HG02798 (cell line): ENCODE results near the gene SLC1A7.

Source experiments
- ATAC-seq: cut with Tn5 transposase; IDR thresholded peaks from one replicate; pipeline ENCODE4 v1.9.1; 2021; ENCODE audit warnings: mild to moderate bottlenecking; ENCODE audit not compliant: unreplicated experiment, poor library complexity

SLC1A7 gene

DNA sequence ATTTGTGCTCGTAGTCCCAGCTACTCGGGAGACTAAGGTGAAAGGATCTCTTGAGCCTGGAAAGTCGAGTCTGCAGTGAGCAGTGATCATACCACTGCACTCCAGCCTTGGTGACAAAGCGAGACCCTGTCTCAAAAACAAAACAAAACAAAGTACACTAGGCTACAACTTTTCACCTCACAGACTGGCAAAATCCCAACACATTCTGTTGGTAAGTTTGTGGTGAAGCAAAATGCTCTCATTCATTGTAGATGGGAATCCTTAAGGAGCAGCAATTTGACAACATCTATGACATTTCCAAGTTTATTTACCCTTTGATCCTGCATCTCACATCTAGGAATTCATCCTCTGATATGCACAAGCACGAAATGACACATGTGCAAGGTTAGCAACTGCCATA is 20.2 kb upstream of the SLC1A7 start:
- ATAC-seq: no peak

DNA sequence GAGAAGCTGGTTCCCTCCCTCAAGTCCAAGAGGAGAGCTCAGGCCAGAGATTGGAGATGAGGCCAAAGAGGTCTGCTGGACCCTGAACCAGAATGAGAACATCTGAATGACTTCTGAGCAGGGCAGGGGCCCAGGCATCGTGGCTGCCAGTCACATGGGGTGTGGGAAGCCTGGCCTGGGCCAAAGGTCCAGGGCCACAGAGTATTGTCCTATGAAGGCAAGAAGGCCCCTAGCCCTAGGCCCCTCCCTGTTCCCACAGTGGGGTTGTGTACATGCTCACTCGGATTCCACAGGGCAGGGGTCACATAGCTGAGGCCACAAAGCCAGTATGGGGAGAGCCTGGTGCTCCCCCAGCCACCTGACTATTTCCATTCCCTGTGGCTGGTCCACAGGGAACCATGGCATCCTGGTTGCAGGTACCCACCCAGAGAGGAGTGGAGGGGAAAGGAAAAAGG is 18.5 kb upstream of the SLC1A7 start:
- ATAC-seq: no peak

DNA sequence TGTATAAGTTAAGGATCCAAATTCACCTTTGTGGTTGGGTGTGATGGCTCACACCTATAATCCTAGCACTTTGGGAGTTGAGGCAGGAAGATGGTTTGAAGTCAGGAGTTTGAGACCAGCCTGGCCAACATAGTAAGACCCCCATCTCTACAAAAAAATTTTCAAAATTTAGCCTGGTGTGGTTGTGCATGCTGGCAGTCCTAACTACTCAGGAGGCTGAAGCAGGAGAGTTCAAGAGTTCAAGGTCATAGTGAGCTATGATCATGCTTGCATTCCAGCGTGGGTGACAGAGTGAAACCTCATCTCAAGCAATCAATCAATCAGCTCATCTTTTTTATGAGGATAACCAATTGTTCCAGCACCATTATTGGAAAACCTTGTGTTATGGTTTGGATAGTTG is 16.5 kb upstream of the SLC1A7 start:
- no peak for ATAC-seq

DNA sequence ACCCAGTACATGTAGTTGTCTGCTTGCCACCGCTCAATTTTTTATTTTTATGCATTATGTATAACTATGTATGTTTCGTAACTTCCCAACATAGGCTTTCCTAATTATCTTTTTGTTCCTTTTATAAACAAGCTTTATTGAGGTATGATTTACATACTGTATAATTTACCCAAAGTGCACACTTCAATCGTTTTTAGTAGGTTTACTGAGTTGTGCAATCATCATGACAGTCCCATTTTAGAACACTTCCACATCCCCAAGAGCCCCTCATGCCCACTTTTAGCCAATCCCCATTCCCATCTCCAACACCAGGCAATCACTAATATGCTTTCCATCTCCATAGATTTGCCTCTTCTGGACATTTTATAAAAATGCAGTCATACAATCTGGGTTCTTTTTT is 14.3 kb upstream of the SLC1A7 start:
- ATAC-seq: no peak

DNA sequence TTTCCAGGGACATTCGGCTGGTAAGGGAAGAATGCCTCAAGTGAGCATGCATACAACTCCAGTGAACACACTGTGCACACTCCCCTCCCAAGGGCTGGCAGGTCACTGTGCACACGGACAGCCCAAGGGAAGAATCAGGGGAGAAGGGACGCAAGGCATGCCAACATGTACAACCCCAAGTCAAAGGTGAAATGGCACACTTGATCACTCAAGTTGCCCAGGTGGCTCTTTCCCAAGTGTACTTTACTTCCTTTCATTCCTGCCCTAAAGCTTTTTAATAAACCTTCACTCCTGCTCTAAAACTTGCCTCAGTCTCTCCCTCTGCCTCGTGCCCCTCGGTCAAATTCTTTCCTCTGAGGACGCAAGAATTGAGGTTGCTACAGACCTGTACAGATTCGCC is 13.5 kb upstream of the SLC1A7 start:
- no peak for ATAC-seq

DNA sequence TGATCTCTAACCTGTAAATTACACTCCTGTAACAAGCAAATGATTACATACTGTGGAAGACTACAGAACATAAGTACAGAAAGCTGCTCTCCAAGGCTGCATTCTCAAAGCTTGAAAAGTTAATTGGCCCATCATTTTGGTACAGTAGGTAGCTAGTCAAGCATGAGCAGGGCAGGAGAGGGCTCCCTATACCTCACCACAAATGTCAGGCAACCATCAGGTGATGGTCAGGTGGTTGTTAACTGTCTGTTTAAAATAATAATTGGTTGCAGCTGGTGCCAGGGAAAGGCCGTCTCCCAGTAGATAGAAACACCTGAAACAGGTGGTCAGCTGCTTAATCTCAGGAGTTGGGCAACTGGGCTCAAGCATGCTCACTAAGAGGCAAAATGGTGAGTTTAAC is 13.1 kb upstream of the SLC1A7 start:
- no peak for ATAC-seq

DNA sequence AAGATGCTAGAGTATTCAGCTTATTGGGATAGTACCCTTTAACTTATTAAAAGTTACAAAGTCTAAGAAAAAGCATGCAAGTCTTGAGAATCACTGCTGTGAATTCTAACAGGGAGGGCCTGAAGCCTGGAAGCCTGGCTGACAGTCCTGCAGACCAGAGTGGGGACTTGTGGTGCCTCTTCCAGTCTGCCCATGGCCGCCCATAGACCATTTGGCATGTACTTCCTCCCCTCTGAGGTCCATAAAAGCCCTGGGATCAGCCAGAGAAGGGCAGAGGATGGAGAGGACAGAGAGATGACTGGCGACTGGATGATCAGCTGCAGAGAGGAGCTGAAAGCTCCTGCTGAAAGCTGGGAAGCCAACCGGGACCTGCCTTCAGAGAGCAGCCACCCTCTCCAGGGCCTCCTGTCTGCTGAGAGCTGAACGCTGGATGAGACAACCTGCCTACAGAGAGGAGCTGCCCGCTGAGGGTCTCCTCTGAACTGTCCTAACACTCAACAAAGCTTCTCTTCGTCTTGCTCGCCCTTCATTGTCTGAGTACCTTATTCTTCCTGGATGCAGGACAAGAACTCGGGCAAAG is 12.5 kb upstream of the SLC1A7 start:
- no peak for ATAC-seq

DNA sequence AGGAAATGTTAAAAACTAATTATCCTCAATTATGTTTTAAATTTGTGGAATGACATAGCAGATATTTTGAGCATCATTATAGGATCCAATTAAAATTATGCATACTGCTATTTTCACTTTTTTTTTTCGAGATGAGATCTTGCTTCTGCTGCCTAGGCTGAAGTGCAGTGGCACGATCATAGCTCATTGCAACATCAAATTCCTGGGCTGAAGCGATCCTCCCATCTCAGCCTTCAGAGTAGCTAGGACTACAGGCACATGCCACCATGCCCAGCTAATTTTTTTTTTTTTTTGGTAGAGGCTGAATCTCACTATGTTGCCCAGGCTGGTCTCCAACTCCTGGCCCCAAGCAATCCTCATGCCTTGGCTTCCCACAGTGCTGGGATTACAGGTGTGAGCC is 11.3 kb upstream of the SLC1A7 start:
- ATAC-seq: no peak

DNA sequence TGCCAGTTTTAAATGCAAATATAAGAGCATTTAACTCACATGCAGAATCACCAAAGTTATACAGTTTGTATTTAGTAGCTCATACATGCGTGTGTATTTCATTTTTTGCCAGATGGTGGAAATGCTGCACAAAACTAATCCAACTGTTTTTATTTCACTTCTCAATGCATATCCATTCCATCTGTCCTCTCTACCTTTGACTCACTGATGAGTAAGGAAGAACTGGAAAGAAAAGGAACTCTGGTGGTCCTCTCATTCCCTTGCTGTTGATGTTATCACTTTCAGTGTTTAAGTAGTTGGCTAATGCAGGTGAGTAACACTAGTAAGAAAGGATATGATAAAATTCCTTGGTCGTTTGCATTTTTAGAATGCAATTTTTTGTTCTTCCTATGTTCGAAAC is 5.7 kb upstream of the SLC1A7 start:
- no peak for ATAC-seq

DNA sequence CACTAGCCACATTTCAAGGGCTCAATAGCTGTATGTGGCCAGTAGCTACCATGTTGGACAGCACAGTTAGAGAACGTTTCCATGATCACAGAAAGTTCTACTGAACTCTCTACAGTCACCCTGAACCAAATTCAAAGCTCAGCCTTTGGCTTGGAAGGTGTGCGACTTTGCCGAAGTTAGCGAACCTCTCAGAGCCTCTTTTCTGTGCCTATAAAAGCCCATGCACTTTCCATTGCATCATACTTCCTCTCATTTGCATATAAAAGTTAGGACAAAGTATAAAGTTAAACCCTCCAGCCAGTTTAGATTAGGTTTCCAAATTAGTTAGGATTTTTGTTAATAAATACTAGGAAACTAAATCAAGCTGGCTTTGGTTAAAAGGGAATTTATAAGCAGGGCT is 4.7 kb upstream of the SLC1A7 start:
- ATAC-seq: no peak

DNA sequence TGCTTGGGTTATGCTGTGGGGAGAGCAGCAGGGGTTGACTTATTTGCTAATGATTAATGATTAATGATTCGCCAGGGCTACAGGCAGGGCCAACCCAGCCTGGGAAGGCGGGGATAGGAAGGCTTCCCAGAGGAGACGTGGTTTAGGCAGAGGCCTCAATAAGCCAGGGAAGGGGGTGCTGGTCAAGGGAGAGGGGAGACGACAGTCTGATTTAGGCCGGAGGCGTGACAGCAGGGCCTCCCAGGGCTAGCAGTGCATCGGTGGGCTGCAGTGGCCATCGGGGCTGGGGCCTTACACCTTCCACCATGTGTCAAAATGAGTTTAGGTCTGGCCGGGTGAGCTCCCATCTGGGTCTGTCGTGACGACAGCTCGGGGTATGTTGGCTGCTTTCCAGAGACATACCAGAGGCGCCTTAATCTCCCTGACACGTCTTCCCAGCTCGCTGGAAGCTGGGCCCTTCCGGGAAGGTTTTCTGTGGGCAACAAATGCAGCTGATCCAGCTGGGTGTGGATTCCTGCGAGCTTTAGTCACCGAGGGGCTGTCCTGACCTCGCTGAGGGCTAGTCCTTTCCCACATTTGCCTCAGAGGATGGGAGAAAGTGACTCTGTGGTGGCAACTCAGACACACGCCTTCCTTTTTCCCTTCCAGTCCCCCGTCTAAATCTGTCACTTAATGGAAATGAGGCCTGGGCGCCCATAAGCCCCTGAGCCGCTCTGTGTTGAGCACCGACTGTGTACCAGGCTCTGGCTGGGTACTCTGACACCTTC is 3.7 kb upstream of the SLC1A7 start:
- no peak for ATAC-seq

DNA sequence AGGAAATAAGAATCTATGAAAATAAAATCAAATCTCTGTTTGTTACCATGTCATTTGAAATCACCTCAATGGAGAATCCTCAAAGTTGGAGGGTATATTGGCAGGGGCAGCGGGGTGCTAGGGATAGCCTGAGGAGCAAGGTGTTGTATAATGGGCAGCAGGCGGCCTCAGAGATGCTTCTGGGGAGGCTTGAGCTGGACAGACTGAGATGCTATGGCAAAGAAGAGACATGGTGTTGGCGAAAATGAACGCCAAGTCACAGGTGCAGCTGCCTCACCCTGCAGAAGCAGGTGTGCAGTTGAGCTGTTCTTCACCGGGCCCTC is 3.1 kb upstream of the SLC1A7 start:
- ATAC-seq: no peak

DNA sequence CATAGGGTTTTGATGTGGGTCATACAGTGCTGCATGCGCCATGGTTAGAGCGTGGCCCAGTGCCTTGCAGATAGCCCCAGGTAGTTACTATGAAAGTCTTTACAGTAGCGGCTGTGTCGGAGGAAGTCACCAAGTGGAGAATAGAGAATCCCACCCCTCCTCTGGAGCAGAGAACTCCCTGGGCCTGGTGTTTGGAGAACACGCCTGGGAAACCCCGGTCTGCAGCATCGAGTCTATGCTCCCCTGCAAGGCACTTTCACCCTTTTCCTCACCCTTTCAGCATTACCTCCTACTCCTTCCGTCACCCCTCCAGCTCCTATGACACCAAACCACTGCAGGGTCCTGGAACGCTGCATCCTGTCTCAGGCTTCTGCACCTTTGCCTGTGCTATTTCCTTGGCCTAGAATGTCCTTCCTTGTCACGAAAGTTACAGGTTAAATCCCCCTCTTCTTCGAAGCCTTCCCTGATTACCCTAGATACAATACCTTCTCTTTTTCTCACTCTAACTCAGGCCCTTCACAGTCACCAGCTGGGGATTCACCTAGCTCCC is 2.7 kb upstream of the SLC1A7 start:
- ATAC-seq: no peak

DNA sequence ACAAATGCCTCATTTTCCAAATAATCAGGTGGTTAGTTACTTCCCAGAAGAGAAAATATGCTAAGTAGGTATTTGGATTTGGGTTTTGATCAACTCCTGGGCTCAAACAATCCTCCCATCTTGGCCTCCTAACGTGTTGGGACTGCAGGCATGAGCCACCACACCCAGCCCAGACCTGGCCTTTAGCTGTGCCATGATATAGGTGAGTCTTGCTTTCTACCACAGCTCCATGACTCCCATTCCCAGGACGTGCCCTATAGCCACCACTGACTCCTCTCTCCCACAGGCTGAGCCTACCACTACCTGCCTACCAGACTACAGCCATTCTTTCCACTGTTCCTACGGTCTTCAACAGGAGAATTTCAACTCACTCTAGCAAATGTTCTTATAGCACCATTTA is 1.8 kb upstream of the SLC1A7 start:
- no peak for ATAC-seq

DNA sequence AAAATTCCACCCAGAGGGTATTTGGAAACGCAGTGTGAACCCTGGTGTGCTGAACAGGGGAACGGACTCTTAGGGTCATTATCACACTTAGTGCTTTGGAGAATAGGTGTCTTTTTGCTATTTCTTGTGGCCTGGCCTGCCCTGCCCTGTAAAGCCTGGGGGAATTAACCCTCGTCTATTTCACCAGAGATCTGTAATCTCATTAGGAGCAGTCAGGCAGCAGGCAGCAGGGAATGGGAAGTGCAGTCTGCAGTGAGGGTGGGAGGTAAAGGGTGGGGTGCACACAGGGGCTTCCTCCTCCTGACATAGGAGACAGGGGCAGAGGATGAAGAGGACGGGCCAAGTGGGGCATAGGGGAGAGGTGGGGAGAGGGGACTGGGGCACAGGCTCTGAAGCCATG is 1.1 kb upstream of the SLC1A7 start:
- no peak for ATAC-seq

DNA sequence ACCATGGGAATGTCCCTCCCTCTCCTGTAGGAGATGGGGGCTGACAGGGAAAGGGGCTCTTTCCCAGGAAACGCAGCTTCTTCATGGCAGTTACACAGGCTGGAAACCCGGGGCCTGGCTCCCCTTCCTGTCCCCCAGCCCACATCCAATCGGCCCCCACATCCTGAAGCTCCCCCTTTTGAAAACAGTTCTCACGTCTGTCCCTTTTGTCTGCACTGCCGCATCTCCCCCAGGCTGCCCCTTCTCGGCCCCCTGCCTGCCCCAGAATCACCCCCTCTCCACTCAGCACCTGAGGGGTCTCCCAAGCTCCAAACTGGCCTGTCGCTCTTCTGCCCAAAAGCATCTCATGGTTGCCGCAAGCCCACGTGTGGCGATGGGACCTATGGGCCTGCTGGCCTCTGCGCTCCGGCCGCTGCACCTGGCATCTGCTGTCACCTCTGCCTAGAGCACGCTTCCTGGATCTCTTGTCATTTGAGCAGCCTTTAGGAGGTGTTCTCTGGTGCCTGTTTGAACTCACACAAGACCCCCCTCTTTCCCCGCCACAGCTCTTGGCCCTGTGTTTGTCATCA is 867 bp downstream of the SLC1A7 start:
- no peak for ATAC-seq

DNA sequence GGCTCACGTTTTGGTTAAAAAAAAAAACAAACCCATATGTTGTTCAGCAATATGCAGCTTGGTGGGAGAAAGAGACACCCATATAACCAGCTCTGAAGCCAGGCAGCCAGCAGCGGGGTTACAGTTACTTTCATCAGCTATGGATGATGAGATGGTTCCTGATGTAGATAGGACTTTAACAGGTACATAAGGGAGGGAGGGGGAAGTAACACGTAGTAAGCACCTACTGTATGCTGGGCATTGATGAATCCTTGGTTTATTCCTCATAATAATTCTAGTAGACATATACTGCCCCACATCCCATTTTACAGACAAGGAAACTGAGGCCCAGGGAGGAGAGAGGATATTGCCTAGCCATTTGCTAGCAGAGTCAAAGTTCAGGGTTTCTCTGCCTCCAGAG is 2.0 kb downstream of the SLC1A7 start:
- ATAC-seq: no peak

DNA sequence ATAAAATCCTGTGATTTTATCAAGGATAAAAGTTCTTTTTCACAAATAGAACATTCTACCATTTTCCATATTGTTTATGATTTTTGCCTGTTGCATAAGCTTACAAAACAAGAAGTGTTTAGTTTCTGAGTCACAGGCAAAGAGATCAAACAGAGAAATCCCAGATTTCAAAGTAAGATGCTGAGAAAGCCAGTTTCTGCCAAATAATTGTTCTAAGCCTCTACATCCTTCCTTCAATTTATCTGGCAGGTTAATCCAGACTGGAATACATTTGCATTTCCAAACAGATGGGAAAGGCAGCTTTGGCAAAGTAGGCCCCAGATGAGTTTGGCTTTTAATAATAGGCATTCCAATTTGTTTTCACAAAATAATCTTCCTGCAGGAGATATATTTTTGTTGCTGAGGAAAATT is 2.5 kb downstream of the SLC1A7 start:
- no peak for ATAC-seq

DNA sequence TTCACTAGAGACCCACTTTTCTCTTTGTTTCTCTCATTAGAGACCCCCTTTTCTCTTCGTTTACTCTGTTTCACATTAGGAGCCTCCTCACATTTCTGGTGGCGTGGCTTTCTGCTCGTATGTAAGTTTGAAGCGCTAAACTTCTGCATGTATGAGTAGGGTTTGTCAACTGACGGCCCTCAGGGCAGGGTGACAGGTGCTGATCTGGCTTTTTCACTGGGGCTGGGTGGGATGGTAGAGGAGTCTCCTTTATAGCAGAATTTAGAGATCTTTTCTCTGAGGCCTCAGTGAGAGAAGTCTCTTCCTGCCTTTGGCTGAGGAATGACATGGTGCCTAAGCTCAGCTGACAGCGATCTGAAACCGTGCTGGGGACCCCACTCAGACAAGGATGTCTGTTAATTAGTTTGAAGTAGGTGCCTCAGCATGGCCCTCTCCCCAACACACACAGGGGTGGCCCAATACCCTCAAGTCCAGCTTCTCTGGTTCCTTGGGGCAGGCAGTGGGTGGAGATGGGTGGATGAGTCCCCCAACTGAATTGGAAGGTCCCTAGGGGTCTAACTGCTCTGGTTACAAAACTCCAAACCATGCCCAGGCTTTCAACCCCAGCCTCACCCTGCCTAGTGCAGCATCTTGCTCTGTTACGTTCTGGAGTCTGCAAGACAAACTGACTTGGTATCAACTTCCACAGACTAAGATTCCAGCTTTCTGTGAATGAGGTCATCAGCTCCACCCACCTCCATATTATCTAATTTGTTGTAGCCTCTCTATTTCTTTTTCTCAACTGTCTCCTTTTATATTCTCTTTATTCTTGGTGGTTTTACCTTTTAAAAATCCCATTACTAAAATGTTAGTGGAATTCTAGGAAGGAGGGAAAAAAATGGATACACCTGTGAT is 3.2 kb downstream of the SLC1A7 start:
- no peak for ATAC-seq

DNA sequence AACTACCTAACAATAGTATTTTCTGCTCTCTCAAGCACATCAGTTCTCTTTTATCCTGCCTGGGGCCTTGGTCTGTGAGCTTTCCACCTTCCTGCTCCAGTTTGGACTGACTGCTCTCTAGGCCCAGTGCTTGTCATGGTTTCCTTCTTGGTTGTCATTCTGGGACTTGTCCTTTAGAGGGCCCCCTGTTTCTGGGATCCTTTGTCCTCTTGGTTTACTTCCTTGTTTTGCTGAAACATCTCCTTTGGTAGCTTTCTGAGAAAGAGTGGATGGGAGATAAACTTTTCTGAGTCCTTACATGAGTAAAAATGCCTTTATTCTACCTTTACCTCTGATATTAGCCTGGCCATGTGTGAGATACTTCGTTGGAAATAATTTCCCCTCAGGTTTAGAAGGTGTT is 4.7 kb downstream of the SLC1A7 start:
- ATAC-seq: no peak

DNA sequence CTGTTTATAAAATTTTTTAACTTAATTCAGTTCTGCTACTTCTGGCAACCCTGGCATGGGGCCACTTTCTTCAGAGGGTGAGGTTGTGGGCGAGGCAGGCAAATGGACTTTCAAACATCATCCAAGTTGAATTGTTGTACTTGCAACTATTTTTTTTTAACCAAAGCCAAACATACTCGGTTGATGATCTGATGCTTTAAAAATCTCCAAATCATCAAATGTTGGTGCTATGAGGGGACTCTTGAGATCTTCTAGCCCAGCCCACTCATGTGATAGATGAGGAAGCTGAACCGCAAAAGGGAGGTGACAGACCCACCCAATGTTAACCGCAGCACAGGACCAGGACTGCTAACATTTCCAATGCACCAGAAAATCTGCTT is 6.7 kb downstream of the SLC1A7 start:
- ATAC-seq: no peak
